ENCODE measurements around the gene FAM240A.

Gene FAM240A

DNA sequence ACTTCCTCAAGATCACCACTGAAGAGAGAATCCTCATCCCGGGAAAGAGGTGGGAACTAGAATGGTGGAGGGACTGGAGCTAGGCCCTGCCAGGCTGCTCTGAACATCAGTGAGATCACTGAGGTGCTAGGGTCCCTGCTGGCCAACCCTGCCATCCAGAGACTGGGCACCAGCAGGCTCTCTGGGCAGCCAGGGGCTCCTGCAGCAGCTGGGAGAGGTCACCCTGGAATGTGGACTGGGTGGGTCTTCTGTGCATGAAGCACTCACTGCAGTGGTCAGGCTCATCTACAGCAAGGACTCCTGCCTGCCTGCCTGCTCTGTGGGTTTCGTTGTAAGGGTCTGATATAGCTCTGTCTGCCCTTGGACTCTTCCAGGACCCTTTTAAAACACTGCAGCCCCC, 56.3 kb downstream of the FAM240A start:
- DNase-seq (ENCODE audit: low spot score) = peak; percentile 16
- in situ Hi-C loops (cut with MboI; ENCODE audit: low sequenced_read_pairs, unreplicated experiment) = no loop called here
- TF ChIP-seq, protein P1, sequence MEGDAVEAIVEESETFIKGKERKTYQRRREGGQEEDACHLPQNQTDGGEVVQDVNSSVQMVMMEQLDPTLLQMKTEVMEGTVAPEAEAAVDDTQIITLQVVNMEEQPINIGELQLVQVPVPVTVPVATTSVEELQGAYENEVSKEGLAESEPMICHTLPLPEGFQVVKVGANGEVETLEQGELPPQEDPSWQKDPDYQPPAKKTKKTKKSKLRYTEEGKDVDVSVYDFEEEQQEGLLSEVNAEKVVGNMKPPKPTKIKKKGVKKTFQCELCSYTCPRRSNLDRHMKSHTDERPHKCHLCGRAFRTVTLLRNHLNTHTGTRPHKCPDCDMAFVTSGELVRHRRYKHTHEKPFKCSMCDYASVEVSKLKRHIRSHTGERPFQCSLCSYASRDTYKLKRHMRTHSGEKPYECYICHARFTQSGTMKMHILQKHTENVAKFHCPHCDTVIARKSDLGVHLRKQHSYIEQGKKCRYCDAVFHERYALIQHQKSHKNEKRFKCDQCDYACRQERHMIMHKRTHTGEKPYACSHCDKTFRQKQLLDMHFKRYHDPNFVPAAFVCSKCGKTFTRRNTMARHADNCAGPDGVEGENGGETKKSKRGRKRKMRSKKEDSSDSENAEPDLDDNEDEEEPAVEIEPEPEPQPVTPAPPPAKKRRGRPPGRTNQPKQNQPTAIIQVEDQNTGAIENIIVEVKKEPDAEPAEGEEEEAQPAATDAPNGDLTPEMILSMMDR (IDR thresholded peaks at IDR 0.05; ENCODE audit: borderline replicate concordance, control extremely low read depth, extremely low read depth, insufficient read depth, missing control alignments) = no peak

DNA sequence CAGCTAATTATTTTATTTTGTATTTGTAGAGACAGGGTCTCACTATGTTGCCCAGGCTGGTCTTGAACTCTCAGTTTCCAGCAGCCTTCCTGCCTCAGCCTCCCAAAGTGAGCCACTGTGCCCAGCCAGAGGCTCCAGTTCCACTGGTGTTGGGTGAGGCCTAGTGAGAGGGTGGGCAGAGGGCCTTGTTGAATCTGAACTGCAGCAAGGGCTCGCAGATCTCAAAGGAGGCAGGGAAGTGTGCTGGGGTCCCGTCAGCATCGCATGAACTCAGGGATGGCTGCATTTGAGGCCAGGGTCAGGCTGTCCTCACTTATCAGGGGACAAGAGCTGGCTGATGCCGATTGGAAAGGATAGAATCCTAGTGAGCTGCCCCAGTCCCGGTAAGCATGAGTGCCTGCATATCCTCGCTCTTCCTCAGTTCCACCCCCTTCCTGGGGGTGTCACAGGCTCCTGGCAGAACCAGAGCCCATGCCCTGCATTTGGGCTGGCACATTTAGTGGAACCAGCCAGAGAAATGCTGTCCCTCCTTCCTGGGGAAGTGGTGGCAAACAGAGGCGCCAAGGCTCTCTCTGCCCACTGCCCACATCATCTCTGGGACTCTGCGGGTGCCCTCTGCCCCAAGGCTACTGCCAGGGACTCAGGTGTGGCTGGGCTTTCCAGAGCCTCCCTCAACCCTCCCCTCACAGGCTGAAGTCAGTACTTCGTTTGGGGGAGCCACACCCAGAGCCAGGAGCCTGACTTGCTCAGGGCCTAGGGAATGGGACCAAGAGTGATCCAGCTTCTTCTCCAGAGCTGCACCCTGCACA, 57.1 kb downstream of the FAM240A start:
- DNase-seq (ENCODE audit: low spot score) = no peak
- TF ChIP-seq, protein P1 (IDR thresholded peaks at IDR 0.05; ENCODE audit: borderline replicate concordance, control extremely low read depth, extremely low read depth, insufficient read depth, missing control alignments) = no peak
- in situ Hi-C loops (cut with MboI; ENCODE audit: low sequenced_read_pairs, unreplicated experiment) = no loop called here

DNA sequence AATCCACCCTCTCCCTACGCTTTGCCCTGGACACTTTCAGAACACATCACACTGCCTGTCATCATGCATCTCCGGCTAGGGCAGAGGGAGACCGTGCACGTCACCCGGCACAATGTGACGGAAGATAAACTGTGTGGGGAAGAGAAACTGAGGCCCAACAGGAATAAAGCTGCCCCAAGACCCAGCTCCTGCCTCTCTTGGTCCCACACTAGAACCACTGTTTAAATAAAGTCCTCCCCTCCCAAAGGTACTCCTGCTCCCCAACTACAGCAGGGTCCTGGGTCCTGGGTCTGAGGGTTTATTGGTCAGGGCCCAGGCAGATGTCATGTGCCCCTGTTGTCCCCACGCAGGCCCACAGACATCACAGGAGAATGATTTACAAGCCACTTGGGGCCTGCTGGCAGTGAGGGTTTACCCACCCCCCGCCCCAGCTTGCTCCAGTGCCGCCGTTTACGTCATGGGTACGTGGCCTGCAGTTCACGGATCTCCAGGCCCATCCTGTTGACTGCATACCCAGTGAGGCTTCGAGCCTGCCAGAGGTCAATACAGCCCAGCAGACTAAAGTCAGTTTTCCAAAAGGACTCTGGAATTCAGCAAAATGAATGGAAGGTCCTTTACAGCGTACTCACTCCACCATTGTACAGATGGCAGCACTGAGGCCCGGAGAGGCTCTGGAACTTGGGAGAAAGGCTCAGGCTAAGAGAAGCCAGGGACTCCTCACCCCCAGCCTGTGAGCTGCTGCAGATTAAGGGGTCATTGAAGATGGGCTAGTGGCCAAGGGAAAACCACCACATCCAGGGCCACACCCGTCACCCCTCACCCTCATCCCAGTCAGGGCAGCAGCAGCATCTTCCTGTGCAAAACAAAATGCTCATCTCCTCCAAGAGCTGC, 57.9 kb downstream of the FAM240A start:
- in situ Hi-C loops (cut with MboI; ENCODE audit: low sequenced_read_pairs, unreplicated experiment) = no loop called here
- TF ChIP-seq, protein P1 (IDR thresholded peaks at IDR 0.05; ENCODE audit: borderline replicate concordance, control extremely low read depth, extremely low read depth, insufficient read depth, missing control alignments) = no peak
- DNase-seq (ENCODE audit: low spot score) = no peak

DNA sequence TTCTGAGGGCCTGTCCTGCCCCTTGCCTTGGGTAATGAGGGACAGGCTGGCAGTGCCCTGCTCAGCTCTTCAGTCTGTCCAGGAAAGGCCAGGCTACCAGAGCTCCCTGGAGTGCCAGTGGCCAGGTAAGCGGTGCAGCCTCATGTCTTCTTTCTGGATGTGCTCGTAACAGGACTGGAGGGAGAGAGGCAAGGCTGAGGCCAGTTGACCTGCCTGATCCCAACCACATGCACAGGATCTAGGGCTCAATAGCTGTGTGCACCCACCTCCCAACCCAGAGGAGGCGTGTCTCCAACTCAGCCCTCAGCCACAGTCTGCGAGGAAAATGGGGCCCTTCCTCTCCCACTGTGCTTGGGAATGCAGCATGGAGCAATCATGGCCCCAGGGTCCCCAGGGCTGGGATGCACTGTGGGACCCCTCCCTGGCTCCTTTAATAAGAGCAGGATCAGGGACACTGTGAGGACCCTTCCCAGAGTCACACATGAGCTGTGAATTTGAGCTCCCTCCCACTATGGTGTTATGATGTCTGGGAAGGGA, 58.6 kb downstream of the FAM240A start:
- no peak for DNase-seq (ENCODE audit: low spot score)
- TF ChIP-seq, protein P1 (IDR thresholded peaks at IDR 0.05; ENCODE audit: borderline replicate concordance, control extremely low read depth, extremely low read depth, insufficient read depth, missing control alignments) = no peak
- in situ Hi-C loops (cut with MboI; ENCODE audit: low sequenced_read_pairs, unreplicated experiment) = no loop called here

DNA sequence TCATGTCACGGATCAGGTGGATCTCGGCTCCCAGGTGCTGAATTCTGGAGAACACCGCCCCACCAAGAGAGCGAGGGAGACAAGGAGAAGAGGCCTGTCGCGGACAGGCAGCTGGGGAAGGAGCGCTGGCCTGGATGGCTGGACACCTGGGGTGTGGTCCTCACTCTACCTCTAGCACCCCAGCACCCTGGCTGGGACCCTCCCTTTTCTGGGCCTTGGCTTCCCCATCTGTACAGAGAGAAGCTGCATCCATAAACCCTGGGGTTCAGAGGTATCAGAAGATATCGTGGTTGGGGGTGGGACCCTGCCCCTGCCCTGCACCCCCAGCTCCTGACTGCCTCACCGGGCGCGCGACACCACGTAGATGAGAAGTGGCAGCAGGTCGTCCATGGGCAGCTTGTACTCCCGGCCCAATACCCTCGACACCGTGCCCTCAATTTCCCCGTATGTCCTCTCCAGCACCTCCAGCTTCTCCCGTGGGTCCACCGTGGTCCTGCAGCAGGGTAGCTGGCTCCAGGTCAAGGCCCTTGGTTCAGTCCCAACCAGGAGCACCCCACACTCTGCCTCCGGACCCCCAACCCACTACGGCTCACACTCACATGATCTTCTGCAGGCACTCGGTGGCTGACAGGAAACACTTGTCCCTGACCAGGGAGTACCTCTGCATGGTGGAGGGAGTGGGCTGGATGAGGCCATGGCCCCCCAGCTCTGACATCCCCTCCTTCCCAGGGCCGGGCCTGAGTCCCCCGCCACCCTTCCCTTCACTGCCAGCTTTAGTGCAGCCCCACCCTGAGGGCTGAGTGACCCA, 59.4 kb downstream of the FAM240A start:
- in situ Hi-C loops (cut with MboI; ENCODE audit: low sequenced_read_pairs, unreplicated experiment) = no loop called here
- no peak for DNase-seq (ENCODE audit: low spot score)

More for the DNA sequence above, 59.4 kb downstream of the FAM240A start:
- TF ChIP-seq, protein P1 (IDR thresholded peaks at IDR 0.05; ENCODE audit: borderline replicate concordance, control extremely low read depth, extremely low read depth, insufficient read depth, missing control alignments) = no peak

All from GM13976 (cell line).